GM10266 (cell line): ENCODE data around the gene NACC2.

ENCODE experiments used
- DNase-seq: peaks from one replicate; pipeline ENCODE4 v3.0.0; 2012; ENCODE audit errors: extremely low spot score
- CTCF ChIP-seq: IDR thresholded peaks from 2 replicates; pipeline ENCODE4 v1.5.1; 2012; ENCODE audit warnings: mild to moderate bottlenecking, low read depth; ENCODE audit not compliant: control insufficient read depth, insufficient read depth; ENCODE audit errors: missing control alignments

The NACC2 gene

GRCh38 chr9:136127313-136127712 lies 32.2 kb upstream of the NACC2 start:
- no peak for TF ChIP-seq CTCF
- no peak for DNase-seq

GRCh38 chr9:136124976-136125692 lies 30.0 kb upstream of the NACC2 start:
- no peak for DNase-seq
- no peak for TF ChIP-seq CTCF

- TF ChIP-seq CTCF = peak; percentile 98
- peak; percentile 87 for DNase-seq
These were observed 27.6 kb upstream of the NACC2 start for GRCh38 chr9:136122425-136123383.

- no peak for TF ChIP-seq CTCF
- DNase-seq = no peak
These were observed 26.7 kb upstream of the NACC2 start for GRCh38 chr9:136121801-136122200.

- DNase-seq = no peak
- no peak for TF ChIP-seq CTCF
These were observed 25.4 kb upstream of the NACC2 start for GRCh38 chr9:136120438-136120844.

- no peak for DNase-seq
- TF ChIP-seq CTCF = no peak
These were observed 24.8 kb upstream of the NACC2 start for GRCh38 chr9:136119883-136120393.
